NB4 (cell line): ENCODE data around the gene FAM217A.

Experiments
- DNase-seq: peaks from one replicate; pipeline ENCODE4 v3.0.0; 2010; ENCODE audit warnings: low read depth
- H3K4me3 ChIP-seq: one replicate; pipeline ENCODE4 v1.5.1; 2011; ENCODE audit warnings: mild to moderate bottlenecking, low read depth, low read length, moderate library complexity
- CTCF ChIP-seq: IDR thresholded peaks from one replicate; pipeline ENCODE4 v1.5.1; 2012; ENCODE audit warnings: low read depth, low read length
- MAX ChIP-seq: IDR thresholded peaks from 2 replicates; pipeline ENCODE4 v1.6.1; 2011; ENCODE audit warnings: low read depth, low read length
- MYC ChIP-seq: IDR thresholded peaks from 2 replicates; pipeline ENCODE4 v1.6.1; 2011; ENCODE audit warnings: low read depth, low read length
- POLR2A ChIP-seq: IDR thresholded peaks from 2 replicates; pipeline ENCODE4 v1.6.1; 2011; ENCODE audit warnings: mild to moderate bottlenecking; ENCODE audit not compliant: insufficient read length; ENCODE audit errors: extremely low read depth

The FAM217A gene

GRCh38 chr6:4036581-4036980 lies 42.4 kb downstream of the FAM217A start:
- TF ChIP-seq MYC (no peak), MAX (no peak), POLR2A (no peak), CTCF (no peak)
- H3K4me3 ChIP-seq: no peak overlapping the region
- DNase-seq: no peak

GRCh38 chr6:4032475-4032874 lies 46.5 kb downstream of the FAM217A start:
- no peak for DNase-seq
- no peak for TF ChIP-seq MAX
- TF ChIP-seq MYC: no peak
- no peak for TF ChIP-seq CTCF
- TF ChIP-seq POLR2A: no peak
- peak overlapping the region; percentile 6 for H3K4me3 ChIP-seq

GRCh38 chr6:4031442-4031841 lies 47.5 kb downstream of the FAM217A start:
- no peak for DNase-seq
- H3K4me3 ChIP-seq: no peak overlapping the region
- TF ChIP-seq POLR2A (no peak), CTCF (no peak), MAX (no peak), MYC (no peak)

- H3K4me3 ChIP-seq: no peak overlapping the region
- DNase-seq: no peak
- TF ChIP-seq MAX (no peak), POLR2A (no peak), CTCF (no peak), MYC (no peak)
These were observed 48.3 kb downstream of the FAM217A start for GRCh38 chr6:4030669-4031068.

- TF ChIP-seq CTCF (no peak), MYC (no peak), MAX (no peak), POLR2A (no peak)
- peak; percentile 45 for DNase-seq
- H3K4me3 ChIP-seq: no peak overlapping the region
These were observed 49.2 kb downstream of the FAM217A start for GRCh38 chr6:4029687-4030086.

- TF ChIP-seq MYC: no peak
- no peak for TF ChIP-seq POLR2A
- no peak for TF ChIP-seq CTCF
- TF ChIP-seq MAX: no peak
These were observed 50.9 kb downstream of the FAM217A start for GRCh38 chr6:4028051-4028450.

More at GRCh38 chr6:4028051-4028450, 50.9 kb downstream of the FAM217A start:
- no peak for DNase-seq
- no peak overlapping the region for H3K4me3 ChIP-seq
